ENCODE data around the gene GP9.

GP9 gene

DNA sequence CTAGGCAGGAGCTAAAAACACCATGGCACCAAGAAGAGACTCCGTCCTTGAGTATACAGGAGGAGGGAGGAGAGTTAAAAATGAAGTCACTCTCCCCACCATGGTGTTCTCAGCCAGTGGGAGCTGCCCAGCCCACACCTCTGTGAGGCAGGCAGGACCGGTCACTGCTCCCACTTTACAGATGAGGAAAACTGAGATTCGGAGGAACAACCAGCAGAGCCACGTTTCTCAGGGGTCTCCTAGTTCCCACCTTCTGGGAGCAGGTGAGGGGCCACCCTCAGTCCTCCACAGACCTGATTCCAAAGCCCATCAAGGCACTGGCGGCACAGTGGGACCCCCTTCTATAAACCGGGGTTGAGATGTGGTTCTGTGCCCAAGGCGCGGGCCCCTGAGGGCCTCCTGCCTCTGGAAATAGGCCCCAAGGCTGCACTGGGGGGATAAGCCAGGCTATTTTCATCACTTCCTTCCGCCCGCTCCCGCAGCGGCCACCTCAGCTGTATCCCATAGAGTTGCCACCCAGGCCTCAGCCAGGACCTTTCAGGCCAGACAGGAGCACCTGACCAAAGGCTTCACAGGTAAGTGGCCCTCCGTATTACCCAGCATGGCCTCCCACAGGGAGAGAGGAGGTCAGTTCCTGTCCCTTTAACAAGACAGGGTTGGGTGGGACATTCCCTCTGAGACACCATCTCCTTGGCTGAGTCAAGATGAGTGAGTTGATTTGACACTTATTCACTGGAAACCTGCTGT lies at the start of gene GP9:
Gene GP9 (plus strand): TSS at position 504 of the 747 bp plus-strand sequence. CDS start 961 bp downstream, outside the sequence.
- no peak for DNase-seq

DNA sequence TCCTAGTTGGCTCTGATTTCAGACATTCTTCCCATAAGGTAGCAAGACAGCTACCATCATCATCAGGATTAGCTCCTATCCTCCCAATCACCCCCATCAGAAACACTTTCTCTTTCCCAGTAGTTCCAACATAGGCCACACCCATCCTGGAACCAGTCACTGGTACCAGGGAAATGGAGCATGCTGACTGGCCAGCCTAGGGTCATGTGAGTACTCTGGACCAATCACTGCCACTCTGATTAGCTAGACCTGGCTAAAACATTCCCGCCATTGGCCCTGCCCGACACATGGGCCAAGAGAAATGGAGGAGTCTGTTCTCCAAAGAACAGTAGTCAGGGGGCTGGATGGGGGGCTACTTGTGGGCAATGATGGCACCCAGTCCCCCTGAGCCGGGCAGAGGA lies 47.1 kb upstream of the GP9 start:
- DNase-seq: no peak

DNA sequence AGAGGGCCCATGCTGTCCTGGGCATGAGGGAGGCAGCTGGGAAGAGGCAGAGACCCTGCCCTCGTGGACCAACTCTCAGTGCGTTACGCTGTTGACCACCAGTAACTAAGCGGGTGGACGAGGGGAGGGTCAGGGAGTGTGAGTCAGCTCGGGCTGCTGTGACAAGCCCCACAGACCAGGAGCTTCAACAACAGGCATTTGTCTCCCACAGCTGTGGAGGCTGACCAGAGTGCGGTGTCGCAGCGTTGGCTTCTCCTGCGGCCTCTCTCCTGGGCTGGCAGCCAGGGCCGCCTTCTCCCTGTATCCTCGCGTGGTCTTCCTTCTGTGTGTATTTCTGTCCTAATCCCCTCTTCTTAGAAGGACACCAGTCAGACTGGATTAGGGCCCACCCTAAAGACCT lies 46.4 kb upstream of the GP9 start:
- no peak for DNase-seq

DNA sequence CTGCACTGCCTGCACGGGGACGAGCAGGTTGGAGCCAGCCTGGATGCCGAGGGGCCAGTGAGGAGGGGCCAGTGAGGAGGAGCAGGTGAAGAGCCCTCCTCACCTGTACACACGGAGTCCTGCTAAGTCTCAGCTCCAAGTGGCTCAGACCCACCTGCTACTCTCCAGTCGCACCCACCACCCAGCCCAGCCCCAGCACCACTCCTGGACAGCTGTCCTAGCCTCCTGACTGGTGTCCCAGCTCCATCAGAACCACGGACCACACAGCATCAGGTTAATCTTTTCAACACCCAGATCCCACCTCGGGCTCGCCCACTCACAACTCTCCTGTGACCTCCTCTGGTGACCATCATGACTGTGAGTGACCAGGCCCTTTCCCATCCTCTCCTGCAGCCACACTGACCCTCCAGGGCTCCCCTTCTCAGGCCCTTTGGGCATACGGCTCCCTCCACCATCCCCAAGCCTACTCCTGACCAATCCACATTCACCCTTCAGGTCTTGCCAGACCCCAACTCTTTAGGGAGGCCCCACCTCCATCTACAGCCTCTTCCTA lies 45.7 kb upstream of the GP9 start:
- no peak for DNase-seq

DNA sequence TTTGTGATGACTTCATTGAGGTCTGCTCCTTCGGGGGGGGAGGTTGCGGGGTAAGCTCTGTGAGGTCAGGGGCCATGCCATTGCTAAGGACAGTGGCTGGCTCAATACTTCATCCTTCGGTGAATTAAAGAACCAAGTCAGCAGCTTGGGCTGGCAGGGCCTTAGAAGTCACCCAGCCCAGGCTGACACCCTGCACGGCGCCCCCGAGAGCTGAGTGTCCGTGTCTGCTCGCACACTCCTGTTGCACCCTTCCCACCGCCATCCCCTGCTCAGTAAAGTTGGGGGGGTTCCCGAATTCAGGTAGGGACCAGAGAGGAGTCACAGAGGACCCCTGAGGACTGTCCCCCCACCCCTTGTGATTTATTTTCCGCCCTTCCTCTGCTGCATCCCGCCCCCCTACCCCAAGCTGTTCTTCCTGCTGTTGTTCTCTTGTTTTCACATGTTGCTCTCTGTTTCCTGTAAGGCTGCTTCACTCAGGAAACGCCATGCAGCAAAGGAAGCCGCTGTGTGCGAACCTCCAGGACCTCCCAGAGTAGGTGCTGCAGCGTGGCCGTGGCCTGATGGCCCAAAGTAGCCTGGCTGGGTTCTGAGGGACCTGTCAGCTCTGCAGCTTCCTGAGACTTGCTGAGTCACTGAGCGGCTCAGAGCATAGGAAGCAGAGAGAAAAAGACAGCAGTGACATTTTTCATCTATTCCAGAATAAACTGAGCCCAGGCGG lies 45.0 kb upstream of the GP9 start:
- DNase-seq: no peak

DNA sequence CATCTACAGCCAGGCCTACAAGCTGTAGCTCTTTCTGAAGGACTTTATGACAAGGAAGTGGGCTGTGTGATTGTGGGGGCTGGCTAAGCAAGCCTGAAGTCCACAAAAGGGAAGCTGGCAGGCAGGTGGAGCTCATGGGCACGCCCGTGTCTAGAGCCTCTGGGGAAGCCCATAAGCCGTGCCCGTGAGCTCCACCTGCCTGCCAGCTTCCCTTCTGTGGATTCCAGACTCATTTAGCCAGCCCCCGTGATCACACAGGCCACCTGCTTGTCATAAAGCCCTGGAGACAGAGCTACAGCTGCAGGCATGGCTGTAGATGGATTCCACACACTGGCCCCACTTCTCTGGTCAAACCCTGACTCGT lies 44.2 kb upstream of the GP9 start:
- DNase-seq: peak; percentile 91

DNA sequence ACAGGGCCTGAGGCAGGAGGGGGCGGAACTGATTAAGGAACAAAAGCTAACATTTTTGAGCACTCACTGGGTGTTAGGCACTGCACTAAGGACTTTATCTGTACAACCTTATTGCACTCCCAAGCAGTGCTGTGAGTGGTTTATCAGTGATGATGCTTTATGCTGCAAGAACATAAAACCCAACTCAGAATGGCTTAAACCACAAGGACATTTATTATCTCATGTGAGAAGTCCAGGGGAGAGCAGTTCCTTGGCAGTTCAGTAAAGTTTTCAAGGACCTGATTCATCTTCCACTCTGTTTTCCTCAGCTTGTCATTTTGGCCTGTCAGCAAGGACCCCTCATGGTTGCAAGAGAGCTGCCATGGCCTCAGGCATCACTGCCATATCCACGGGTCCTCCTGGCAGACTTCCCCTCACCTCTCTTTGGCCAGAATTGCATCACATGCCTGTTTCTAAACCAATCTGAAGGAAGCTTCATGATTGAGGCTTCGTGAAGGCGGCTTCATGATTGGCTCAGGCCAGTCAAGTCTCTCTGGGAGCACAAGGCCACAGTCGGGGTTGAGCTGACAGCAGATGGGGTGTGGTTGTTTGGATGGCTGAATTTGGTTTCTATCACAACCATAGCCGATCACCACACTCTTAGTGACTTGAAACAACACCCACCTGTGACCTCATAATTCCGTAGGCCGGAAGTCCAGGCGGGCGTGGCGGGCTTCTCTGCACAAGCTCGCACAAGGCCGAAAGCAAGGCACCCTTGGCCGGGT lies 43.7 kb upstream of the GP9 start:
- no peak for DNase-seq

DNA sequence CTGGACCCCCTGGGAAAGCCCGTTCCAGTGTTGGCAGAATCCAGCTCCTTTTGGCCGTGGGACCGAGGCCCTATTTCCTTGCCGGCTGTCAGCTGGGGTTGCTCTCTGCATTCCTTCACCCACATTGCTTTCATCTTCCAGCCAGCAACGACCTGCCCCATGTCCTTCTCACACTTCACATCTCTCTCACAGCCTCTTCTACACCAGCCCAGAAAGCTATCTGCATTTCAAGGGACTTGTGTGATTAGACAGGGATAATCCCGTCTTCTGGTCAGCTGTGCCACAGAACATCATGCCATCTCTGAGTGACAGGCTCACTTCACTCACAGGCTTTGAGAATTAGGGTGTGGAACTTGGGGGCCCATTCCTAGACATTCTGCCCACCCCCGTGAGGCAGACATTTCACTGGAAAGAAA lies 43.1 kb upstream of the GP9 start:
- DNase-seq: no peak

DNA sequence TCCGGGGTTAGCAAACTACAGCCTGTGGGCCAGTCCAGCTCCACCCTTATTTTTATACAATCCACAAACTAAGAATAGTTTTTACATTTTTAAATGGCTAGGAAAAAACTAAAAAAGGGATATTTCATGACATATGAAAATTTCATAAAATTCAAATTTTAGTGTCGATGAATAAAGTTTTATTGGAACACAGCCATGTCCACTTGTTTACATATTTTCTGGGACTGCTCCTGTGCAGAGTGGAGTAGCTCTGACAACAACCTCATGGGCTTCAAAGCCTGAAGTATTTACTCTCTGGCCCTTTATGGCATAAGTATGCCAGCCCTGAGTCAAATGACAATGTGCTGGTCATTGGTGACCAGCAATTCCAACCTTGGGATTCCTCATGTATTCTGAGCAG lies 42.3 kb upstream of the GP9 start:
- no peak for DNase-seq

DNA sequence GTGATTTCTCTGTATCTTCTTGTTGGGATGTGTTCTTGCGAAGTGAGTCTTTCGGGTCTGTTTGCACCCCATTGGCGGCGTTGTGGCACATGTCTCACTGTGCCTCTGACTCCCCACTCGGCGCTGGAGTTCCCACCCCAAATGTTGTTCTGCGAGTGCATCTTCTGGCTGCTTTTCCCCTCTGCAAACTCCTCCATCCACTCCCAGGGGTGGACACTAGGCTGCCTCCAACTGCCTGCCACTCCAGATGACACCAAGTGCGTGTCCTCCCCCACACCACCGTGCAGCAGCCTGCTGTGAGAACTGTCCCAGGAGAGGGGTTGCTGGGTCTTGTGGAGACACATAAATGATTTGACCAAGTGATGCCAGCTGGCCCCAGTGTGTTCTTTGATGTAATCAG lies 41.8 kb upstream of the GP9 start:
- DNase-seq: no peak

DNA sequence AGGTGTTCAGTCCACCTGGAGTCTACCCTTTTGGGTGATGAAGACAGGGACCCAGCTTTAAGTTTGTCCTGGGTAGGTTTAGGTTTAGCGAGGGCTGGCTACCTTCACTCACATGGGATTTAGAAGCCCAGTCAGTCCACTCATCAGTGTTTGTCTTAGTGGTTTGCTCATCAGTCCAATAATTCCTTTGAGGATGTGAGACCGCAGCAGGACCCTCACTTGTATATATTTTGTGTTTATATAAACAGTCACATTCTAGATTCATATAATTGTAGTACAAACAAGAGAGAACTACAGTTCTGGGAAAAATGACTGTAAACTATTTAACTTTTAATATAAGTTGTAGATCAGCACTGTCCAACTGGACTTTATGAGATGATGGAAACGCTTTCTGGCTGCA lies 41.3 kb upstream of the GP9 start:
- DNase-seq: no peak

DNA sequence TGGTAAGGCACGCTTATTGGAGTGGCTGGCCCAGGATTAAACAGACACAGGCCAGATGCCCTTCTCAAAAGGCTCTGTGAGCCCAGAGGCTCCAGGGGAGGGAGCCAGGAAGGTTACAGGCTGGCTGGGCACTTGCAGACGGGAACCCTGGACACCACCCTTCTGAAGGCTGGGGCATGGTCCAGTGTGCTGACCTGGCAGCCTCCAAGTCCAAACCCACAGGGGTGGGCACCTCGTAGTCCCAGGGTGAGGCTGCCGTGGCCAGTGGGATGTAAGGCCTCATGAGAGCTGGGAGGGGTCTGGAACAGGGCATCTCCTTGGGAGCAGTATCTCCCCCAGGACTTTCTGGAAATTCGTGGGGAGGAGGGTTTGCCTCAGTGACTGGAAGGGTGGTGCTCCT lies 39.9 kb upstream of the GP9 start:
- no peak for DNase-seq

DNA sequence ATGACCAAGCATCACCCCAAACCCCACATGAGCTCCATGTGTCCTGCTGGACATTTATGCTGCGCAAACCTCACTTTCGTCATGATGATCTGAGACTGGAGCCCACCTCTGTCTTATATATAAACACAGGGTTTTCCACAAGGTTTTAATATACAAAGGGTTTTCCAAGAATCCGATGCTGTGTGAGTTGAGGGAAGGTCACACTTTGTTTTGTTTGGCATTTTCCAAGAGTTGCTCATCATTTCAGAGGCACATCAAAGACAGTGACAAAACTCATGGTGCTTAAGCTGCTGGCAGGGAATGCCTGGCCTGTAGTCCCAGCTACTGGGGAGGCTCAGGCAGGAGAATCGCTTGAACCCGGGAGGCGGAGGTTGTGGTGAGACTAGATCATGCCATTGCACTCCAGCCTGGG lies 39.4 kb upstream of the GP9 start:
- DNase-seq: no peak

DNA sequence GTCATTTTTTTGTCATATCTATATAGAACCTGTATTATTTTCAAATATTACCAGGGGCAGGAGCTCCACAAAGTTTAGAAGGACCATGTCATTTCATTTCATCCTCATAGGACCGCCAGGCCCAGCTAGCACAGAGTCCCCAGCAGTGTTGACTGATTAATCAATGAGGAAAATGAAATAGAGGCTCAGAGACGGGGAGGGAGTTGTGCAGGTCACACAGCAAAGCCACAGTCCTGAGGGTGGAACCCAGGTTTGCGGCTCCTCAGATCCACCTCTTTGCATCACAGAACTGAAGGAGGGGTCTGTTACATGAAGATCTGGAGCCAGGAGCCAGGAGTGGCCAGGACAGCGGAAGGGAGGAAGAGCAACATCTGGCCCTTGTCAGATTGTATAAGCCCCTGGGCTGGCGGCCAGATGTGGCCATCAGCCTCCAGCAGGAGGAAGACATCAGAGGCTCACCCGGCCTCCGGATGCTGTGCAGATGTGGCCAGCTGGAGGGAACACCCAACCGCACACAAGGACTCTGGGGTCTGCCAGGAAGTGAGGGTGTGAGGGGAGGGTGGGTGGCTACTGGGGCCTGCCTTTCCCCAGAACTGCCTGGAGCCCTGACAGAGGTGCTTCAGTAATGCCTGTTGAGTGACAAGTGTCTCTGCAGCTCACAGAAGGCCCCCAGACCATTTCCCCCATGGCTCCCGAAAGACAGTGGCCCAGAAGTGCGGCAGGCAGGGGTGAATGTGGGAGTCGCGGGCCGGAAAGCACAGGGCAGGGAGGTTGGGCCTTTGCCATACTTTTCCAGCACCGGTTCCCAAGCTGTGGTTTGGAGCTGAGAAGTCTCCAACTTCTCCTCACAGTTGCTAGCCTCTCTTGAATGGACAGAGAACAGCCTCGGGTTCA lies 38.2 kb upstream of the GP9 start:
- DNase-seq: no peak

DNA sequence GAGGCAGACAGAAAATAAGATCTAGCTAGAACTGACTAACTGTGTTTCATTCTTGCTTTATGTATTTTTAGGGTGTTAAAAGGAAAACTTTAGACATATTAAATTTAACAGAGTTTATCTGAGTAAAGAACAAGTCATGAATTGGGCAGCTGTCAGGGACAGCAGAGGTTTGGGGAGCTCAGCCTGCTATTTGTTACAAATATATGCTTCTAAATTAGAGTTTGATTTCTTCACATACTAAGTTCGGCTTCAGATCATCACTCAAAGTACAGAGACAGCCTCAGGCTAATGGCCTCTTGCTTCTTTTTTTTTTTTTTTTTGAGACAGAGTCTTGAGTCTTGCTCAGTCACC lies 37.6 kb upstream of the GP9 start:
- DNase-seq: no peak

DNA sequence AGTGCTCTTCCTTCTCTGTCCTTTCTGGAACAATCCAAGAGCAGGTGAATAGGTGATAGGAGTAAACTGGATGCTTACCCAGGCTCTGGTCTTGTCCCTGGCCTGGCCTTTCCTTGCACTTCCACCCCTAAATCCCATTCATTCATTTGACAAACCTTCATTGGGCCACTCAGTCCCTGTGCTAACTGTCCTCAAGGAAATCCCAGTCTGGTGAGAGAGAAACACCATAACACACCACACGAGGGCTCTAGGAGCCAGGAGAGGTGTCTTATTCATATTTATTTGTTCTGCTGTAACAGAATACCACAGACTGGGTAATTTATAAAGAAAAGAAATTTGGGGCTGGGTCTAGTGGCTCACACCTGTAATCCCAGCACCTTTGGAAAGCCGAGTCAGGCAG lies 36.7 kb upstream of the GP9 start:
- DNase-seq: no peak

DNA sequence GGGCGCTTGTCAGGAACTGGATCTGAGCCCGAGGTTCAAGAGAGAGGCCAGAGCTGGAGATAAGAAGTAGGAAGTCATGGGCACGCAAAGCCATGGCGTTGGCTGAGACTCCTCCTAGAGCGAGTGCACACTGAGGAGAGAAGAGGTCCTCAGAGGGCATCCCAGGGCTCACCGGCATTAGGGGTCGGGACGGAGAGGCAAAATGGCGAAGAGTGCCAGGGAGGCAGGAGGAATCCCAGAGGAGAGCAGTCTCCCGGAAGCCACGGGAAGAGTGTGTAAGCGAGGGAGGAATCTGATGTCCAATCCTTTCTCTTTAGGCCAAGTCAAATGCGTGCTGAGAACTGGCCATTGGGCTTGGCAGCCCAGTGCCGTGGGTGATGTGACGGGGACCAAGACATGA lies 35.5 kb upstream of the GP9 start:
- no peak for DNase-seq

DNA sequence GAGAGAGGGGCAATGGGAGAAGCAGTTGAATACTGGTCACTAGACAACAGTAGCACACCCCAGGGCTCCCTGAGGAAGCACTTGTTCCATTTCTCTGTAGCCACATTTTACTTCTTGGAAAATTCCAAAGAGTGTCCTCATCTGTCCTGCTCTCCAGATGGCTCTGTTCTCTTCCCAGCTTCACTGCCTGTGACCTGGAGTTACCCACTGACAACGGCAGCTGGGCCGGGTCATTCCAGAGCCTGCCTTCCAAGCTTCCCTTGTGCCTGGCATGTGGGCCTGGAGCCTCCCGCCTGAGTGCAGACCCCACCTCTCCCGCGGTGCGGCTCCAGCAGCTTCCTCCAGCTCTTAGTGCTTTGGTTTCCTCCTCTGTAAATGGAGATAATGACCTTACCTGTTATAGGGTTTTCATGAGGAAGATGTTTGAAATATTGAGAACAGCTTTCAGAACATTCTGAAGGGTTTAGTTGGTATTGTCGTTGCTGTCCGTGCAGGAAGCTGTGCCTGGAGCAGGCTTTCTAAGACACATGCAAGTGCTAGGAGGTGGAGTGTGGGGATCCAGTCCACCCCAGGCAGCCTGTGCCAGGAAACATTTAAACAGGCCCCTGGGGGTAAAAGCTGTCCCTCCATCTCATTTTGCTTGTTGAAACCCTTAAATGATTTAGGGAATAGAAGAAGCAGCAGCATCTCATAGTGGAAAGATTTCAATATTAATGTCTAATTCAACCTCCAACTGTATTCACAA lies 34.7 kb upstream of the GP9 start:
- DNase-seq: no peak

DNA sequence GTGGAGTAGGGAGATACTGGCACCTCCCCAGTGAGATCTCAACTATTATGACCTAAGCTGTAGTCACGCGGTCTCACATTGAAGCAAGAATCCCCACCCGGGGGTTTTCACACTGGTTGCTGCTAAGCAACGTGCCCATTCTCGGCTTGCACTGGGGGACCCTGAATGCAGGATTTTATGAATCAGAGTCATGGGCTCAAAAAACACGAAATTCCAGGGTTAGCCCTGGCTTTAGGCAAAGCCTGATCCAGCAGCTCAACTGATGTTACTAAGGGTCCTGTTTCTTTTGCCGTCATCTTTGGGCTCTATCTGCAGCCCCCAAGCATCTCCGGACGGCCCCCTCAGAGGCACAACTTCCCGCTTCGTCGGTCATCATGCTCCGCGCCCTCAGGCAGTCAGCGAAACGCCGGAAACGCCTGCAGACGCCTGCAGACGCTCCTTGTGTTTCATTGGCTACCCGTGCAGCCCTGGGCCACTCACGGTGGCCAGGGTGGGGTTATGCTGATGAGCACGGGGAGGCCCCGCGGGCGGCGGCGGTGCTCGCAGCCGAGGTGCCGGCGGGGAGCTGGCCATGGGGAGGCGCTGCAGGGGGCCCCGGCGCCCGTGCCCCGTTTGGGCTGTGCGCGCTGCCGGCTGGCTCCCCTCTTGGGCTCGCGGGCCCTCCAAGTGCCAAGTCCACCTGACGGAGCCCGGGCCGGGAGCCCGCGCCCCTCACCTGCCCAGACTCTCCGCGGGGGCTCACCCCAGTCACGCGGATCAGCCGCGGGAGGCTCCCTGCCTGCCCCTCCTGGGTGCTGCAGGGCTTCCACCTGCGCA lies 33.6 kb upstream of the GP9 start:
- DNase-seq: peak; percentile 94

DNA sequence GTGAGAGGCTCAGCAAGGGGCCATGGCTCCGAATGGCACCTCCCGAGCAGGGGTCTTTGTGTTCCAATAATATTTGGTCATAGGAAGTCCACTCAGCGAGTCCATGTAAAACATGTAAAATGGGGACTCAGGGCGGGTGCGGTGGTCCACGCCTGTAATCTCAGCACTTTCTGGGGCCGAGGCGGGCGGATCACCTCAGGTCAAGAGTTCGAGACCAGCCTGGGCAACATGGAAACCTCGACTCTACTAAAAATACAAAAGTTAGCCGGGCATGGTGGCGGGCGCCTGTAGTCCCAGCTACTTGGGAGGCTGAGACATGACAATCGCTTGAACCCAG lies 33.1 kb upstream of the GP9 start:
- DNase-seq: no peak

DNA sequence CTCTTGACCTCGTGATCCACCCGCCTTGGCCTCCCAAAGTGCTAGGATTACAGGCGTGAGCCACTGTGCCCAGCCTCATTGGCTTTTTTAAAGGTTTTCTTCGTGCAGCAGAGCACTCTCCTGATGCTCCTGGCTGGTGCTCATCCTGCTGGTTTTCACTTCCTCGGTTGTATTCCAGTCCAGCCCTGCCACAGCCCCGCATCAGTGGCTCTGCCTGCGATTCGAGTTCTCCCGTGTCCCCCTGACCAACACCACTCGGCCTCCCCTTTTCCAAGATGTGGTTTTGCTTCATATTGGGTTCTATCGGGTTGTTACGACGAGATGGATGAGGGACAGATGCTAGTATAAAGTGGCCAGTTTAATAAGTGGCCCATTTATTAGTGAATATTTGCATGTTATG lies 31.7 kb upstream of the GP9 start:
- DNase-seq: no peak
